Lung (tissue), 12 donors: ENCODE data around the gene FBL. TPM values are rescaled to one million over a fixed set of nuclear protein-coding genes. Genes with fewer than 3 reads are reported as not detected.

ENCODE experiments used
- ATAC-seq: fragments of 200-7000 bp; cut with Tn5 transposase; one replicate; pipeline ENCODE4 v1.9.1; 2020; ENCODE audit warnings: moderate number of reproducible peaks; ENCODE audit not compliant: insufficient read depth, low FRiP score
- DNase-seq, 3 donors: peaks; one replicate each; pipeline ENCODE4 v3.0.0-alpha.2; 2013 to 2017
- H3K27ac ChIP-seq, 2 donors: one replicate each; pipeline ENCODE4 v1.5.1; 2013; ENCODE audit warnings: mild to moderate bottlenecking in 2 of 2, moderate library complexity in 2 of 2, control low read depth in 1 of 2, inconsistent platforms in 1 of 2, low read depth in 1 of 2, low read length in 1 of 2
- H3K27me3 ChIP-seq, 3 donors: one replicate each; pipeline ENCODE4 v1.5.1; 2013; ENCODE audit warnings: low read length in 2 of 3; ENCODE audit not compliant: control insufficient read depth in 3 of 3, insufficient read depth in 3 of 3
- H3K36me3 ChIP-seq, 4 donors: one replicate each; pipeline ENCODE4 v1.5.1; 2013; ENCODE audit warnings: low read length in 4 of 4, mild to moderate bottlenecking in 1 of 4, moderate library complexity in 1 of 4; ENCODE audit not compliant: control insufficient read depth in 4 of 4, insufficient read depth in 4 of 4
- H3K4me1 ChIP-seq, 5 donors: one replicate each; pipeline ENCODE4 v1.5.1; 2013; ENCODE audit warnings: low read length in 5 of 5, mild to moderate bottlenecking in 2 of 5, moderate library complexity in 1 of 5; ENCODE audit not compliant: control insufficient read depth in 5 of 5, insufficient read depth in 5 of 5
- H3K4me3 ChIP-seq: one replicate; pipeline ENCODE4 v1.5.1; 2013; ENCODE audit warnings: mild to moderate bottlenecking, control low read depth, moderate library complexity
- H3K9ac ChIP-seq, 2 donors: one replicate each; pipeline ENCODE4 v1.5.1; 2013; ENCODE audit warnings: low read length in 2 of 2, control low read depth in 1 of 2; ENCODE audit not compliant: insufficient read depth in 1 of 2
- H3K9me3 ChIP-seq, 4 donors: one replicate each; pipeline ENCODE4 v1.5.1; 2013; ENCODE audit warnings: low read length in 3 of 4, mild to moderate bottlenecking in 1 of 4, moderate library complexity in 1 of 4; ENCODE audit not compliant: control insufficient read depth in 4 of 4, insufficient read depth in 3 of 4
- WGBS, 2 donors: extraction: QIAGEN DNeasy Blood & Tissue Kit; methylation state at CpG; one replicate each; pipeline ENCODE4 v1.1.7; 2013; 5-methylcytosine and 5-hydroxymethylcytosine counted together
- polyA plus RNA-seq, 2 donors: library from polyadenylated mRNA; stranded (reverse); fragments of 200-250 nt; gene quantifications; one replicate each; pipeline ENCODE4 v1.2.1, GENCODE V29; 2013
- total RNA-seq, 2 donors: library from RNA; depleted of rRNA in 1 of 2; stranded (reverse); fragments of >200 nt in 1 of 2; gene quantifications; one replicate each; pipeline ENCODE4 v1.2.1, GENCODE V29; 2014 to 2021
- TF ChIP-seq, protein P1 (sequence below): IDR thresholded peaks from 2 replicates; pipeline ENCODE4 v1.5.1; 2012; ENCODE audit warnings: mild to moderate bottlenecking; ENCODE audit errors: control extremely low read depth, extremely low read depth
- donor health status: control.
- donor health status: control.
- donor health status: Bipolar disorder and iron deficiency.
- donor health status: healthy.
- donor health status: DM: yes; HTN: yes; CAD: no.

FBL gene
- total and polyA plus RNA-seq, 4 donors = 152 to 253 (median 201) TPM

GRCh38 chr19:39819786-39820185 lies 26.4 kb downstream of the FBL start:
- TF ChIP-seq, protein P1, sequence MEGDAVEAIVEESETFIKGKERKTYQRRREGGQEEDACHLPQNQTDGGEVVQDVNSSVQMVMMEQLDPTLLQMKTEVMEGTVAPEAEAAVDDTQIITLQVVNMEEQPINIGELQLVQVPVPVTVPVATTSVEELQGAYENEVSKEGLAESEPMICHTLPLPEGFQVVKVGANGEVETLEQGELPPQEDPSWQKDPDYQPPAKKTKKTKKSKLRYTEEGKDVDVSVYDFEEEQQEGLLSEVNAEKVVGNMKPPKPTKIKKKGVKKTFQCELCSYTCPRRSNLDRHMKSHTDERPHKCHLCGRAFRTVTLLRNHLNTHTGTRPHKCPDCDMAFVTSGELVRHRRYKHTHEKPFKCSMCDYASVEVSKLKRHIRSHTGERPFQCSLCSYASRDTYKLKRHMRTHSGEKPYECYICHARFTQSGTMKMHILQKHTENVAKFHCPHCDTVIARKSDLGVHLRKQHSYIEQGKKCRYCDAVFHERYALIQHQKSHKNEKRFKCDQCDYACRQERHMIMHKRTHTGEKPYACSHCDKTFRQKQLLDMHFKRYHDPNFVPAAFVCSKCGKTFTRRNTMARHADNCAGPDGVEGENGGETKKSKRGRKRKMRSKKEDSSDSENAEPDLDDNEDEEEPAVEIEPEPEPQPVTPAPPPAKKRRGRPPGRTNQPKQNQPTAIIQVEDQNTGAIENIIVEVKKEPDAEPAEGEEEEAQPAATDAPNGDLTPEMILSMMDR = no peak
- H3K9ac ChIP-seq = no peak overlapping the region
- H3K27ac ChIP-seq = no peak overlapping the region
- peaks cover 0 to 8% (median 4%) of the 10 kb centered on the region in 5 donors for H3K4me1 ChIP-seq
- H3K36me3 ChIP-seq = peaks cover 0 to 5% (median 0%) of the 10 kb centered on the region in 4 donors
- DNase-seq = no peak
- H3K9me3 ChIP-seq = no peaks in the 10 kb centered on the region
- WGBS, 2 donors = 88 to 93% methylated on average over 3 of the region's 3 CpGs
- ATAC-seq = no peak
- no peak overlapping the region for H3K4me3 ChIP-seq
- H3K27me3 ChIP-seq = no peaks in the 10 kb centered on the region

GRCh38 chr19:39818626-39819097 lies 27.5 kb downstream of the FBL start:
- peaks cover 0 to 4% (median 2%) of the 10 kb centered on the region in 5 donors for H3K4me1 ChIP-seq
- no peak overlapping the region for H3K9ac ChIP-seq
- ATAC-seq (no peak), DNase-seq (no peak)
- H3K4me3 ChIP-seq = no peak overlapping the region
- H3K36me3 ChIP-seq = peaks cover 0 to 5% (median 0%) of the 10 kb centered on the region in 4 donors
- H3K9me3 ChIP-seq = no peaks in the 10 kb centered on the region
- no peak overlapping the region for H3K27ac ChIP-seq
- no peaks in the 10 kb centered on the region for H3K27me3 ChIP-seq
- TF ChIP-seq, protein P1 = no peak
- 89 to 93% methylated on average over 4 of the region's 4 CpGs for WGBS, 2 donors

GRCh38 chr19:39817888-39818561 lies 28.2 kb downstream of the FBL start:
- Histone ChIP-seq H3K27ac (no peak overlapping the region), H3K4me1 (no peaks in the 10 kb centered on the region), H3K9ac (no peak overlapping the region), H3K27me3 (no peaks in the 10 kb centered on the region), H3K36me3 (peaks cover 0 to 5% (median 0%) of the 10 kb centered on the region in 4 donors), H3K9me3 (no peaks in the 10 kb centered on the region), H3K4me3 (no peak overlapping the region)
- 94 to 96% methylated on average over 12 of the region's 12 CpGs for WGBS, 2 donors
- TF ChIP-seq, protein P1 = no peak
- DNase-seq (no peak), ATAC-seq (no peak)
